Left cardiac atrium (tissue), 4 donors: ENCODE data around the gene ACAA2. TPM values are rescaled to one million over a fixed set of nuclear protein-coding genes. Genes with fewer than 3 reads are reported as not detected.

ENCODE experiments used
- ATAC-seq, 2 donors: fragments of 200-7000 bp; cut with Tn5 transposase; one replicate each; pipeline ENCODE4 v1.9.1; 2020; ENCODE audit warnings: mild to moderate bottlenecking in 2 of 2, moderate library complexity in 2 of 2
- DNase-seq: peaks from one replicate; pipeline ENCODE4 v3.0.0-alpha.2; 2020
- intact Hi-C, 2 donors: fragments of 100-400 bp; cut with DNase I; formaldehyde crosslinking; loops; one replicate each; pipeline versions ENCODE4 v1.14.1 to v1.15.1; 2022 to 2023
- total RNA-seq, 2 donors: library from RNA; stranded (reverse); fragmentation: NEBNext Ultra II Directional; extraction: Animal tissue kit (Norgen Biotek cat#: 25700); gene quantifications; one replicate each; pipeline ENCODE4 v1.2.1, GENCODE V29; 2021
- donor health status: DM: no; HTN: yes; CAD: no.
- donor health status: DM: no; HTN: yes; CAD: no; lungs with severe emphysema.
- donor health status: DM: yes; HTN: yes; CAD: no.
- donor health status: Dilated cardiomyopathy.

The ACAA2 gene
- total RNA-seq, 2 donors from 2014 or later, result 137 to 155 TPM

- no peak for DNase-seq
- no peak for ATAC-seq
- intact Hi-C loops, result no loop called here
Observed at GRCh38 chr18:49755489-49755888, 57.8 kb downstream of the ACAA2 start.

DNA sequence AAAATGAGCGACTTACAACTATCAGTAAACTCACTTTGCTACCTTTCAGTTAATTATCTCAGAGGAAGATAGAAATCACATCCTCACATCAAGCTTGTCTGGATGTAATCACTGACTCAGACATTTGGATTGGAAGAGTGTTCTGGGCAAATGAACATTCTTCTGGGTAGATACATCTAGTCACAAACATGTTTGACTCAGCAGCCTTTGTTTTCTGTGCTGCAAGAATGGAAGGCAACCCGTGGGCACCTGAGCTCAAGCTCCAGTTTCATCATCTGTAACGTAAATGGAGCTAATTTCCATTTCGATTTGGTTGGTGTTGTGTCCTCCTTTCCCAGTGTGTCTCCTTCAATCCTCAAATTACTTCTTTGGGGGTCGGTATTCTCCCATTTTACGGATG lies 58.5 kb downstream of the ACAA2 start:
- DNase-seq, result no peak
- intact Hi-C loops, result no loop called here
- ATAC-seq, result no peak

DNA sequence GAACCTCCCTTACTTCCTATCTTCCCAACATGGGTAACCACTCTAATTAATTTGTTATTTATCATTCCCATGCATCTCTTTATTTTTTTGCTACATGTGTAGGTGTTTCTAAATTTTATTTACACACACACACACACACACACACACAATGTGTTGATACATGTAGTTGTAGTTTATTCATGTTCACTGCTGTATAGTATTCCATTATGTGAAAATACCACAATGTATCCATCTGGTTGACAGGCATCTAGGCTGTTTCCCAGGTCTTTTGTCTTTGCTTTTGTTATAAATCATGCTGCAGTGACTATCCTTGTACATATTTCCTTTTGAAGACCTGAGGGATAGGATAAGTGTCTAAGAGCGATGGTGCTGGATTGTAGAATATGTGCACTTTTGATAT lies 59.7 kb downstream of the ACAA2 start:
- intact Hi-C loops, result no loop called here
- ATAC-seq, result no peak
- no peak for DNase-seq

GRCh38 chr18:49752095-49752457 lies 61.3 kb downstream of the ACAA2 start:
- ATAC-seq (no peak), DNase-seq (no peak)
- intact Hi-C loops, result no loop called here

DNA sequence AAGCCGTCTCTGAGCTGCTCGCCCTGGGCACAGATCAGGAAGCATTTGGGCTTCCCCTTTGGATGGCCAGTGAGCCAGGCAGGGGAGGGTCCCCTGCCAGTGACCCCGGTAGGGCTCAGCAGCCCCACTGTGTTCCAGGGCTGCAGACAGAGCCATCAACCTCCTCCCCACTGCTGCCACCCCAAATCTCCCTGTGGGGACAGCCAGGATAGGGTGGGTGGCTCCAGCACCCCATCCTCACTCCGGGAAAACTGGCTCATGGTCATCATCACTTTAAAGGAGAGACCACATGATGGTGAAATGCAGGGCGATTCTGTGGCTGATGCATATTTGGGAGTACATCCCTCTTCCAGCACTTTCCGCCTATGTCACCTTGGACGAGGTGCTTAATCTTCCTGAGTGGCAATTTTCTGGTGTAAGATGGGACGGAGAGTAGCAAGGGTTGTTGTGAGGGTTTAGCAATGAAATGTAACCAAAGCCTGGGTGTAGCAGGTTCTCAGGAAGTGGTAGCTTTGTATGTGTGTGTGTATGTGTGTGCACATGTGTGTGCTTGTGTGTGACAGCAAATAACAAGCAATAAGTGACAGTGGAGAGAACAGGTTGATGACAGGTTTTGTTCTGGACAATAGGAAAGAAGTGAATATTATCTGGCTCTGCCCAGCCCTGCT lies 61.8 kb downstream of the ACAA2 start:
- intact Hi-C loops, result no loop called here
- ATAC-seq (no peak), DNase-seq (no peak)

DNA sequence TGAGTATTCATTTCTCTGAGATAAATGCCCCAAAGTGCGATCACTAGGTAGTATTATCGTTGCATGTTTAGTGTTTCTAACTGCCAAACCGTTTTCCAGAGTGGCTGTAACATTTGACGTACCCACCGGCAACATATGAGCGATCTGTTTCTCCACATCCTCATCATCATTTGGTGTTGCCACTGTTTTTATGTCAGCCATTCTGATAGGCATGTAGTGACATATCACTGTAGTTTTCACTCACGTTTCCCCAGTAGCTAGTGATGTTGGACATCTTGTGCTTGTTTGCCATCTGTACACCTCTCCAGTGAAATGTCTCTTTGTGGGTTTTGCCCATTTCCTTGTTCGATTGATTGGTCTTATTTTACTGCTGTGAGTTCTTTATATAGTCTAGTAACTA lies 63.8 kb downstream of the ACAA2 start:
- ATAC-seq (no peak), DNase-seq (no peak)
- intact Hi-C loops, result no loop called here

DNA sequence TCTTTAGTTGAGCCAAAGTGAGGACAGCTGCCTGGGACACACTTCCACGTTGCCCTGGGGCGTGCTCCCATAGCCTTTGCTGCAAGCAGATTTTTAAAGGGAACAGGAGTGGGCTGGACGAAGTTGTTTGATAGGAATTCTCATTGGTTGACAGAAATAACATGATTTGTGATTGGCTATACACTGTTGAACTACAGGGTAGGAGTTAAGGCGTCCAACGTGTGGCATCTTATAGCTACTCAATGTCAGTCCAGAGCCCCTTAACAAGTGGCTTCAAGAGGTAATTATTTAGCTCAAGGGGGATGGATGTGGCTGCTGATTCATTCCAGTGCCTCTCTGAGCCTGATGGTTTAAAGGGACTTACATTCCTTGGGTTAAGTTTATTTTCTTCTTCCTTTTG lies 65.5 kb downstream of the ACAA2 start:
- ATAC-seq, result no peak
- intact Hi-C loops, result no loop called here
- no peak for DNase-seq

DNA sequence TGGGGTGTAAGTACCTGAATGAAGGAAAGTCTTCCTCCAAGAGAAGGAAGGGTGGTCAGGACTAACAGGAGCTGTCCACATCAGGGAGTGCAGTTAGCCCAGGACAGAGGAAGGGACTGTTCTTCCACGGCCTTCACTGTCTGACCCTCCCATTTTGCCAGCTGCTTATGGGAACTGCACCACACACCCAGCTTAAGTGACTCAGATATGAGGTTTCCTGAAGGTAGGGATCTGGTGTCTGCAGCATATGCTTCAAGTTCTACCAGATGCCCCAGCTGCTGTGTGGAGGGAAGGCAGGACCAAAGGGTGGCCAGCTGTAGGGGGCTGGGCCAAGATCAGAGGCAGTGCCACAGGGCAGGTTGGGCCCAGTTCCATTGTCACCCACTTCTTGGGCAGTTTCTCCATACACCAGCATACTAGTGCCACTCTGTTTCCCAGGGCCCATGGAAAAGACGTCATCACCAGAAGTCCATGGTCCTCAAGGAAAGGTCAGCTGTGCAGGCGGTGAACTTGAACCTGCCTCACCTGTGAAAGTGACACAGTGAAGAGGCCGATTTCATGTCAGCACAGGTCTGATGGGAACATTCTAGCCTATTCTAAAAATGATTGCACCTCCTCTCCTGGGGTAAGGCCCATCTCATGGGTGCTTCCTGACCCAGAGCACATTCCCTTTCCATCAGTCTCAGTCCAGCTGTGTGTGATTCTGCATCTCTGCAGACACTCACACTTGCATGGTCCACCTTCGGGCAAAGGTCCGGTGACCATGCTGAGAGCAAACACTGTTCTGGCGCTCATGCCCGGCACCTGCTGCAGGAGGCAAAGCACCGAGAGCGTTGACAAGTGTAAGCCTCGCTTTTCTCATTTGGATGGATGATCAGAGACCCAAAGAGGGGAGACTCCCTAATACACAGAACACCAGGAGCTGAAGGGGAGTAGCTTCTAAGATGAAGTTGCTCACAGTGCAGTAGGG lies 68.0 kb downstream of the ACAA2 start:
- intact Hi-C loops, result no loop called here
- ATAC-seq (no peak), DNase-seq (no peak)

DNA sequence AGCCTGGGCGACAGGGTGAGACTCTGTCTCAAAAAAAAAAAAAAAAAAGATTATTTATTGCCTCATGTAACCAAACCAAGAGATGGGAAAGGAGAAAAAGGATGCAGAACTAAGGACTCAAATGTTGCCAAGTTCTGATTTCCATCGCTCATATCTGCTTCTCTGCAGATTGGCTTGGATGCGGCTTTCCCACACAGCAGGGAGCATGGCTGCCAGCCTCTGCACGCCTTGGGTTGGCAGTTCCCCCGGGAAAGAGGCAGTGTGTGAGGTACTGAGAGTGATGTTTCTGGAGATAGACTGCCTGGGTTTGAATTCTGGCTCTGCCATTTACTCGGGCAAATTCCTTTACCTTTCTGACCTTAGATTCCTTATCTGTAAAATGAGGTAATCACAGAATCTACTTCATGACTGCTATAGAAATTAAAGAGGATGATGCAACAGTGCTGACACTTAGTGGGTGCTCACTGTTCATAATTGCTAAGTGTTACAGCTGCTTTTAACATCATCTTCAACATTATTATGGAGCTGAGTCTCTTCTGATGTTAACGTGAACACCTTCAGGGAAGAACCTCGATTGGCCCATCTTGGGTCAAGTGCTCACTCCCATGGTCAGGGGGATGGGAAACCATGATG lies 68.8 kb downstream of the ACAA2 start:
- intact Hi-C loops, result no loop called here
- ATAC-seq (no peak), DNase-seq (no peak)

DNA sequence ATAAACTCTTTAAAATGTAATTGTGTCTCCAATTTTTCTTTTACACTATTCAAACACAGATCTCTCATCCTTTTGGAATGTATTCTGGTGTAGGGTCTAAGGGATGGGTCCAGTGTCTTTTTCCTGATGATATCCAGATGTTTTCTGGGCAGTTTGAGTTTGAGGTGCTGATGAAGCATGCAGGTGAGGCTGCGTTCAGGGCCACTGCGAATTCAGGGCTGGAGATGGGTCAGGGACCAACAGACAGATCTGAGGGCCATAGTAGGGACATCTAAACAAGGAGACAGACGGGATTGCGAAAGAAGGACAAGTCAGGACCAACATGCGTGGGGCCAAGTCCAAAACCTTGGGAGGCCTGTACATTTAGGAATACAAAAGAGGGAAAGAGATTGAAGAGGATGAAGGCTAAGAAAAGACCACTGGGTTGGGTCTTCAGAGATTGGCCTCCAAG lies 70.2 kb downstream of the ACAA2 start:
- no peak for DNase-seq
- no peak for ATAC-seq
- intact Hi-C loops, result no loop called here

DNA sequence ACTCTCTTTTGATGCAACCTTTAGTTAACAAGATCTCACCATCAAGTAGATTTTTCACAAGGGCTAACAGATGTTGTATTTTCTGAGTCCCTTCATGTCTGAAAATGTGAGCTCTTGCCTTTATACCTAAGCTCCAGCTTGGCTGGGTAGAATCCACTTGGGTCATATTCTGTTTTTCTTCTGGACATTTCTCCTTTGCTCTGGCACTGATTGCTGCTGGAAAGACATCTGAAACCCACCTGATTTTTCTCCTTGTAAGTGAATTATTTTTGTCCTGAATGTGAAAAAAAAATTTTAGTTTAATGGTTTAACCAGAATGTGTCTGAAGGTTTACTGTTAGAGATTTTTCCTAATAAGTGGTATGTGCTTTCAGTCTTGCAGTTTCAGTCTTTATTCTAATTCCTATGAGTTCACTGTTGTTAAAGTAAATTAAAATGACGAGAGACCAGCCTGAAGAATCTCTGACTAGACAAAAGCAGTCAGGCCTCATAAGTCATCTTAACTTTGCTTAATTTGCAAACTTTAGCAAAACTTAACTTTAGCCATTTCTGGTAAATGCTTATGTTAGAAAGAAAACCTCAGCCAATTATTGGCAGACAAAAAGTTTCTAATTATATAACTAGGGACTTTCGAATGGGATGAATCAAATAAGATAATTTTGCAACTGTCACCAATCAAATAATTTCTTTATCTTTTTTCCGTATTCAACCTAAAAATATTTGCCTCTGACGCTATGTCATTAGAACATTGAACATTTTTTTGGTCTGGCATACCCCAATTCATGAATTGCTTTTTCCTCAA lies 70.8 kb downstream of the ACAA2 start:
- intact Hi-C loops, result no loop called here
- ATAC-seq, result no peak

GRCh38 chr18:49739275-49739674 lies 74.1 kb downstream of the ACAA2 start:
- ATAC-seq, result no peak
- intact Hi-C loops, result loop anchor here in 1 of 2 donors (10.0 kb wide), 1 partner anchor 126 kb away; no protein-coding TSS in a partner anchor
- DNase-seq, result no peak

More for the DNA sequence above, 70.8 kb downstream of the ACAA2 start:
- DNase-seq, result no peak

GRCh38 chr18:49738721-49739120 lies 74.6 kb downstream of the ACAA2 start:
- no peak for DNase-seq
- intact Hi-C loops, result loop anchor here in 1 of 2 donors (10.0 kb wide), 1 partner anchor 126 kb away; no protein-coding TSS in a partner anchor
- no peak for ATAC-seq

DNA sequence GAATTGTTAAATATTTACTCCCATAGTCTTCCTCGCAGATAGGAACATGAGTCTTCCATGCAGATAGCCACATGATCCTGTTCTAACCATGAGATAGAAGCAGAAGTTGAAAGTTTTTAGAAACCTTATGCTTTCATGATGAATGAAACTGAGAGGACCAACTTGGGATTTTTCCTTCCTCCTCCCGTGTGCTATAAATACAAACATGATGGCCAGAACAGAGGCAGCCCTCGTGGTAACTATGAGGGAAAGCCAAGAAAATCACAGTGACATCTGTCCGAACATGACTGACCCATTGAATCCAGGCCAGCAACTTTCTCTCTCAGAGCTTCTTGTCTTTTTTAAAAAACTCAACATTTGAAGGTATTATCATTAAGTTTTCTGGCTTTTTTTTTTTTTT lies 78.5 kb downstream of the ACAA2 start:
- DNase-seq (no peak), ATAC-seq (no peak)
- intact Hi-C loops, result loop anchor here in 1 of 2 donors (10.0 kb wide), 1 partner anchor 130 kb away; no protein-coding TSS in a partner anchor

GRCh38 chr18:49733896-49734585 lies 79.3 kb downstream of the ACAA2 start:
- no peak for ATAC-seq
- intact Hi-C loops, result loop anchor here in 1 of 2 donors (10.0 kb wide), 1 partner anchor 131 kb away; no protein-coding TSS in a partner anchor
- DNase-seq, result no peak

DNA sequence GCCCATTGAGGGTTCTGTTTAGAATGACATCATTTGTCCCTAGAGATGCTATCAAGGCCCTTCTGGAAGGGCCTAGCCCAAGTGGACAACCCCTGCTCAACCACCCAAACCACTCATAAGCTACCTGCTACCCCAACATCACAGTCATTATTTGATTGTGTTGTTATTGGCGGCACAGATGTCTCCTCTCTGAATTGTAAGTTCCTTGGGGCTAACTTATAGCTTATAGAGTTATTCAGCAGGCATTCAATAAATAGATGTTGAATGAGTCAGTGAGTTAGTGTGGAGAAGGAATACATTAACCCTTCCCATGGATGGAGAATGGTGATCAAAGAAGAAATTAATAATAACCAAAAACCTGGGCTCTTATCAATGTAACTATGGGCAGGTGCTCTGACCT lies 80.0 kb downstream of the ACAA2 start:
- no peak for ATAC-seq

More for the DNA sequence above, 80.0 kb downstream of the ACAA2 start:
- DNase-seq, result no peak
- intact Hi-C loops, result loop anchor here in 1 of 2 donors (10.0 kb wide), 1 partner anchor 131 kb away; no protein-coding TSS in a partner anchor
